ENCODE results near the gene POLG2.
"Not testable (repeated sequence)": the region's sequence is repeated elsewhere in the genome, so short reads cannot be mapped to it uniquely, and the experiment has no call there.

Gene POLG2

DNA sequence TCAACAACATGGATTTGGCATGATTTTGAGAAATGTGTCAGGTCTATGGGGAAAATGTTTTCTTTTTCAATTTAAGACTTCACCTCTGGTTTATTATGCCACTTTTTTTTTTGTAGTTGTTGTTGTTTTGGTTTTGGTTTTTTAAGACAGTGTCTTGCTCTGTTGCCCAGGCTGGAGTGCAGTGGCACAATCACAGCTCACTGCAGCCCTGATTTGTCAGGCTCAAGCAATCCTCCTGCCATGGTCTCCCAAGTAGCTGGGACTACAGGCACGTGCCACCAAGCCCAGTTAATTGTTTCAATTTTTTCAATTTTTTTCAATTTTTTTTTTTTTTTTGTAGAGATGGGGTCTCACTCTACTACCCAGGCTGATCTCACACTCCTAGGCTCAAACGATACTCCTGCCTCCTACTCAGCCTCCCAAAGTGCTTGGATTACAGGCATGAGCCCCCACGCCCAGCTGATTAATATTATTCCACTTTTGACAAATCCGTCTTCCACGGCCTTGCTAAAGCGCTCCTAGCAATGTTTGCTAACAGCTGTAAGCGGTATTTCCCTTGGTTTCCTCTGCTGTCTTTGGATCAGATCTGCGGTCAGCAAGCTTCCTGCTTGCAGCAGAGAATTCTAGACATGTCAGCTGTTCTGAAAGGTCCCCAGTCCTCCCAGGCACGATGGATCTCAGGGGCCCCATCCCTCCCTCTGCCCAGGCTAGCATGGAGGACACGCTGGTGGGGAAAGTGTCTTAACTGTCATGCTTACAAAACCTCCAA, 54.9 kb downstream of the POLG2 start:
- DNase-seq (ENCODE audit: low read depth), result no peak
- no peak overlapping the region for H3K4me3 ChIP-seq (ENCODE audit: low read depth, low read length)
- TF ChIP-seq, protein P1, sequence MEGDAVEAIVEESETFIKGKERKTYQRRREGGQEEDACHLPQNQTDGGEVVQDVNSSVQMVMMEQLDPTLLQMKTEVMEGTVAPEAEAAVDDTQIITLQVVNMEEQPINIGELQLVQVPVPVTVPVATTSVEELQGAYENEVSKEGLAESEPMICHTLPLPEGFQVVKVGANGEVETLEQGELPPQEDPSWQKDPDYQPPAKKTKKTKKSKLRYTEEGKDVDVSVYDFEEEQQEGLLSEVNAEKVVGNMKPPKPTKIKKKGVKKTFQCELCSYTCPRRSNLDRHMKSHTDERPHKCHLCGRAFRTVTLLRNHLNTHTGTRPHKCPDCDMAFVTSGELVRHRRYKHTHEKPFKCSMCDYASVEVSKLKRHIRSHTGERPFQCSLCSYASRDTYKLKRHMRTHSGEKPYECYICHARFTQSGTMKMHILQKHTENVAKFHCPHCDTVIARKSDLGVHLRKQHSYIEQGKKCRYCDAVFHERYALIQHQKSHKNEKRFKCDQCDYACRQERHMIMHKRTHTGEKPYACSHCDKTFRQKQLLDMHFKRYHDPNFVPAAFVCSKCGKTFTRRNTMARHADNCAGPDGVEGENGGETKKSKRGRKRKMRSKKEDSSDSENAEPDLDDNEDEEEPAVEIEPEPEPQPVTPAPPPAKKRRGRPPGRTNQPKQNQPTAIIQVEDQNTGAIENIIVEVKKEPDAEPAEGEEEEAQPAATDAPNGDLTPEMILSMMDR (IDR thresholded peaks at IDR 0.05; ENCODE audit: low read depth, low read length, missing control alignments), result no peak

DNA sequence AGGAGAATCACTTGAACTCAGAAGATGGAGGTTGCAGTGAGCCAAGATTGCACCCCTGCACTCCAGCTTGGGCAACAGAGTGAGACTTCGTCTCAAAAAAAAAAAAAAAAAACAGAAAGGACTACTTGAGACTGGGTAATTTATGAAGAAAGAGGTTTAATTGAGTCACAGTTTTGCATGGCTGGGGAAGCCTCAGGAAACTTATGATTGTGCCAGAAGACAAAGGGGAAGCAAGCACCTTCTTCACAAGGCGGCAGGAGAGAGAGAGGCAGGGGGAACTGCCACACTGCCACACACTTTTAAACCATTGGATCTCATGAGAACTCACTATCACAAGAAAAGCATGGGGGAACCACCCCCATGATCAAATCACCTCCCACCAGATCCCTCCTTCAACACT, 56.9 kb downstream of the POLG2 start:
- DNase-seq (ENCODE audit: low read depth), result no peak
- H3K4me3 ChIP-seq (ENCODE audit: low read depth, low read length), result no peak overlapping the region
- TF ChIP-seq, protein P1 (IDR thresholded peaks at IDR 0.05; ENCODE audit: low read depth, low read length, missing control alignments), result no peak

DNA sequence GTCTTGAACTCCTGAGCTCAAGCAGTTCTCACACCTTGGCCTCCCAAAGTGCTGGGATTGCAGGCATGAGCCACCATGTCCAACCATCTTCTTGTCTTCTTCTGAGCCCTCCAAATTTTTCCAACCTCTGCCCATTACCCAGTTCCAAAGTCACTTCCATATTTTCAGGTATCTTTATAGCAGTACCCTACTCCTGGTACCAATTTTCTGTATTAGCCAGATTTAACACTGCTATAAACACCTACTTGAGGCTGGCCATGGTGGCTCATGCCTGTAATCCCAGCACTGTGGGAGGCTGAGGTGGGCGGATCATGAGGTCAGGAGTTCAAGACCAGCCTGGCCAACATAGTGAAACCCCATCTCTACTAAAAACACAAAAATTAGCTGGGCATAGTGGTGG, 57.3 kb downstream of the POLG2 start:
- H3K4me3 ChIP-seq (ENCODE audit: low read depth, low read length); DNase-seq (ENCODE audit: low read depth): not testable (repeated sequence)

DNA sequence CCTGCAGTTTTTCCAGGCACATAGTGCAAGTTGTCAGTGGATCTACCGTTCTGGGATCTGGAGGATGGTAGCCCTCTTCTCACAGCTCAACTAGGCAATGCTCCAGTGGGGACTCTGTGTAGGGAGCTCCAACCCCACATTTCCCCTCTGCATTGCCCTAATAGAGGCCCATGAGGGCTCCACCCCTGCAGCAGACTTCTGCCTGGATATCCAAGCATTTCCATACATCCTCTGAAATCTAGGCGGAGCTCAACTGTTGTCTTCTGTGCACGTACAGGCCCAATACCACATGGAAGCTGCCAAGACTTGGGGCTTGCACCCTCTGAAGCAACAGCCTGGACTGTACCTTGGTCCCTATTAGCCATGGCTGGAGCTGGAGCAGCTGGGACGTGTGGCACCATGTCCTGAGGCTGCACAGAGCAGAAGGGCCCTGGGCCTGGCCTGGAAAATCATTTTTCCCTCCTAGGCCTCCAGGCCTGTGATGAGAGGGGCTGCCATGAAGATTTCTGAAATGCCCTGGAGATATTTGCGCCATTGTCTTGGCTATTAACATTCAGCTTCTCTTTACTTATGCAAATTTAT, 58.8 kb downstream of the POLG2 start:
- no peak overlapping the region for H3K4me3 ChIP-seq (ENCODE audit: low read depth, low read length)
- TF ChIP-seq, protein P1 (IDR thresholded peaks at IDR 0.05; ENCODE audit: low read depth, low read length, missing control alignments), result no peak
- DNase-seq (ENCODE audit: low read depth), result no peak

DNA sequence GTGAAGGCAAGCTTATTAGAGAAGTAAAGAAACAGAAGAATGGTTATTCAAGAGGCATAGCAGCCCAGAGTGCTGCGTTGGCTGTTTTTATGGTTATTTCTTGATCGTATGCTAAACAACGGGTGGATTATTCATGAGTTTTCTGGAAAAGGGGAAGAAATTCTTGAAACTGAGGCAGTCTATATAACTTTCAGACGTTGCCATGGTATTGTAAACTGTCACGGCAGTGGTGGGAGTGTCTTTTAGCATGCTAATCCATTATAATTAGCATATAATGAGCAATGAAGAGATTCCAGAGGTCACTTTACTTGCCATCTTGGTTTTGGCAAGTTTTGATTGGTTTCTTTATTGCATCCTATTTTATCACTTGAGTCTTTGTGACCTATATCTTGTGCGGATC, 65.3 kb downstream of the POLG2 start:
- DNase-seq (ENCODE audit: low read depth), result no peak
- H3K4me3 ChIP-seq (ENCODE audit: low read depth, low read length), result no peak overlapping the region
- TF ChIP-seq, protein P1 (IDR thresholded peaks at IDR 0.05; ENCODE audit: low read depth, low read length, missing control alignments), result no peak

DNA sequence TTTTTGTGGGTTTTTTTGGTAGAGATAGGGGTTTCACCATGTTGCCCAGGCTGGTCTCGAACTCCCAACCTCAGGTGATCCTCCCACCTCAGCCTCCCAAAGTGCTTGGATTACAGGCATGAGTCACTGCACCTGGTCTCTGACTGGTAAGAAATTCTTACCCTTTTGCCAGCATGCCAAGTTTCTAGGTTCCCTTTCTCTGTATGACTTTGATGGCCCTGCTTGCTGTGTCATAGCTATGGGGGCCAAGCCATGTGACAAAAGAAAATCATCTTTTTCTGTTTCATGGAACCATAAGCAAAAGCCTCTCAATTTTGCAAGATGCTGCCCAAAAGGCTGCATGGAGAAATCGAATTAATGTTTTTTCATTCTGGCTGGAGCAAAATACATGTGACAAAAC, 66.8 kb downstream of the POLG2 start:
- DNase-seq (ENCODE audit: low read depth); H3K4me3 ChIP-seq (ENCODE audit: low read depth, low read length): not testable (repeated sequence)

DNA sequence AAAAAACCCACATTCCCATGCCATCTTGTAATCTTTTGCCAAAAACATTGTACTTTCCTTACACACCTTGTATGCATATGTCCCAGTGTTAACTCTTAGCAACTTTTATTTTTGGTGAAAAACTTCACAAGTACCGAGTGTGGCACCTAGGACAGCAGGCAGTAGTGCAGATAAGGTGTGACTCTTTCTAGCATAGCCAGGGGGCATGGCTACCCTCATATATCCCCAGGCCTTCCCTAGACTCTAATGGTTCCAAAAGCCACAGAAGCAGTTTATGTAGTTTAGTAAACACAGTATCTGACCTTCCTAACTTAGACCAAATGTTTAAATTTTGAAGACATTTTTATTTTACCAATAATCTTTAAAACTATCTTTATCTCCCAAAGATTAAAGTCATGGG, 68.4 kb downstream of the POLG2 start:
- H3K4me3 ChIP-seq (ENCODE audit: low read depth, low read length), result no peak overlapping the region
- TF ChIP-seq, protein P1 (IDR thresholded peaks at IDR 0.05; ENCODE audit: low read depth, low read length, missing control alignments), result no peak
- DNase-seq (ENCODE audit: low read depth), result no peak
